NCI-H2171 treated with DMSO at 0.1 percent for 48 hours (cell line): ENCODE results near the gene MAPKAP1.

Experiments used
- DNase-seq: peaks from one replicate; lab custom pipeline; 2025; lab: John Stamatoyannopoulos, UW

MAPKAP1 gene

GRCh38 chr9:125706651-125707471, at the start of gene MAPKAP1:
MAPKAP1 (minus strand) TSS chr9:125707208; CDS start chr9:125672574, 34,634 bp downstream.
- DNase-seq = peak; percentile 93

DNA sequence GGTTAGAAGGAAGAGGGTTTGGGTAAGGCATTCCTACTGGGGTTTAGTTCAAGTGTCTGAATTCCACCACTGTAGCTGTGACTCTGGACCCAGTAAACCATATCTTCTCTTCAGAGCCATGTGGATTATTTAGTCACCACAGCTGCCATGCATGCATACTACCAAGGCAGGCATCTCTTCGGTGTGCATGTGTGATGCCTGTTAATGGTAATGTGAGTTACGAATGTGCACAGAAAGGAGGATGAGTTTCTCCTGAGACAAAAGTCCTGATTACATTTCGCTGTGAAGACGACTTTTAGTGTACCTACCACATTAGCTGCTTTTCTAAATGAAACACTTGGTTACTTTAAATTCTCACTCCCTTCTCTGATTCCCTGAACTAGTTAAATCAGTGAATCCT, 49.5 kb upstream of the MAPKAP1 start:
- no peak for DNase-seq

GRCh38 chr9:125755340-125755739, 48.3 kb upstream of the MAPKAP1 start:
- DNase-seq = peak; percentile 22

GRCh38 chr9:125754096-125754495, 47.1 kb upstream of the MAPKAP1 start:
- DNase-seq = no peak

- peak; percentile 50 for DNase-seq
Measured at GRCh38 chr9:125752070-125752628, 45.1 kb upstream of the MAPKAP1 start.

DNA sequence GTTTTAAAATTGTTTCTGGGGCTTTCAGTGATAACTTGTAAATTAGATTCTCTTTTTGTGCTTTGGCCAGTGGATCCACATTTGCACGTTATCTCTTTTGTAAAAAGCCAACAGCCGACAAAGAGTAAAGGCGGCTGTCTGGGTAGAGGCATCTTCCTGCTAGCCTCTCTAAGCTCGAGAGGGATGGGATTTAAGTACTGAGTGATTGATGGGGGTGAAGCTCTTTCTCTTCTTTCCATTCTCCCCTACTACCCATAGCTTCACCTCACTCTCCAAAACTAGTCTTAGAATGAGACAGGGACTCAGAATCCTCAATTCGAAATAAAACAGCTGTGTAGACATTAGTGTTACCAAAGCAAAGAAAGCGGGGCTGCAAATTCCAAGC, 43.6 kb upstream of the MAPKAP1 start:
- peak; percentile 12 for DNase-seq

- no peak for DNase-seq
Measured at GRCh38 chr9:125749951-125750626, 43.1 kb upstream of the MAPKAP1 start.

GRCh38 chr9:125749287-125749935, 42.4 kb upstream of the MAPKAP1 start:
- no peak for DNase-seq

DNA sequence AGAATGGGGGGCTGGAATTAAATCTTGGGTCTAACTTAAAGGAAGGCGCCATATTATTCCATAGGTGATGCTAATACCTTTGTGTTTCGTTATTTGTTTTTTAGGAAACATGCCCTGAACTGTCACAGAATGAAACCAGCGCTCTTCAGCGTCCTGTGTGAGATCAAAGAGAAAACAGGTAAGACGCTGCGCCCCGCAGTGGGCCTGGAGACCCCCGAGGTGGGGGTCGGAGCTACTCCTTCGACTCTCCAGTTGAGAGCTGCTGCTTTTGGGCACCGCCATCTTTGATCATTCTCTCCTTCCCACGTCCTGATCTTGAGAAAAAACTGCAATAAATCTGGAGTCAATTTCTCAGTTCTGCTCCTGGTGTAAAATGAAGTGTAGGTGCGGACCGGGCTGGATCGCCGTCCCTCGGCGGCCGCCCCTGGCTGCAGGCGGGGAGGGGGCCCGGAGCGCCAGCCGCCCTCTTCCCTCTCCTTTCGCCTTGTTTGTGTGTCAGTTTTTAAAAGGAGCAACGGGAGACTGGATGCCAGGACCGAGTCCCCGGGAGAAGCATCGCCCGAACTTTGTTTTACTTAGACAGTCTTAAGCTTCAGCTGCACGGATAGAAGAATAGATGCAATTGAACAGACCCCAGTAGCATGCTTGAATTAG, 41.6 kb upstream of the MAPKAP1 start:
- peak; percentile 51 for DNase-seq

- DNase-seq = no peak
Measured at GRCh38 chr9:125747765-125748445, 40.9 kb upstream of the MAPKAP1 start.

DNA sequence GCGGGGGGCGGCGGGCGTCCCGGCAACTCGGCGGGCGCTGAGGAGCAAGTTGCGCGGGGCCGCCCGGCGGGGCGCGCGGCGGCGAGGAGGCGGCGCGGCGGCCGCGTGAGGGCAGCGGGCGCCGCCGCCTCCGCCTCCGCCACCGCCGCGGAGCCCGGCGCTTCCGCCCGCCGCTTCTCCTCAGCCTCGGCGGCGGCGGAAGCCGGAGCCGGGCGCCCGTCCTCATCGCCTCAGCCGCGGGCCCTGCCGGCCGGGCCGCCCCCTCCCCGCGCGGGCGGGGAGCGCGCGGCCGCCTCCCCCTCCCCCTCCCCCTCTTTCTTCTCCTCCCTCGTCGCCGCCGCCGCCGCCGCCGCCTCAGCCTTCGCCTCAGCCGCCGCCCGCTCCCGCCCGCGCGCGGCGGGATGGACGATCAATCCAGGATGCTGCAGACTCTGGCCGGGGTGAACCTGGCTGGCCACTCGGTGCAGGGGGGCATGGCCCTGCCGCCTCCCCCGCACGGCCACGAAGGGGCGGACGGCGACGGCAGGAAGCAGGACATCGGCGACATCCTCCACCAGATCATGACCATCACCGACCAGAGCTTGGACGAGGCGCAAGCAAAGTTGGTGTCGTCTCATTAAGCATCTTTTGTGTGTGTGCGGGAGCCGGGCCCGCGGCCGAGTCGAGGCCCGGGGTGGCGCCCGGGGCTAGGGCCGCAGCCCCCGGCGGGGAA, 40.2 kb upstream of the MAPKAP1 start, which contains the start of gene PBX3:
PBX3 (plus strand) TSS at position 321 of the 712 bp plus-strand sequence.
- peak; percentile 25 for DNase-seq

- no peak for DNase-seq
Measured at GRCh38 chr9:125746774-125747052, 39.7 kb upstream of the MAPKAP1 start.

DNA sequence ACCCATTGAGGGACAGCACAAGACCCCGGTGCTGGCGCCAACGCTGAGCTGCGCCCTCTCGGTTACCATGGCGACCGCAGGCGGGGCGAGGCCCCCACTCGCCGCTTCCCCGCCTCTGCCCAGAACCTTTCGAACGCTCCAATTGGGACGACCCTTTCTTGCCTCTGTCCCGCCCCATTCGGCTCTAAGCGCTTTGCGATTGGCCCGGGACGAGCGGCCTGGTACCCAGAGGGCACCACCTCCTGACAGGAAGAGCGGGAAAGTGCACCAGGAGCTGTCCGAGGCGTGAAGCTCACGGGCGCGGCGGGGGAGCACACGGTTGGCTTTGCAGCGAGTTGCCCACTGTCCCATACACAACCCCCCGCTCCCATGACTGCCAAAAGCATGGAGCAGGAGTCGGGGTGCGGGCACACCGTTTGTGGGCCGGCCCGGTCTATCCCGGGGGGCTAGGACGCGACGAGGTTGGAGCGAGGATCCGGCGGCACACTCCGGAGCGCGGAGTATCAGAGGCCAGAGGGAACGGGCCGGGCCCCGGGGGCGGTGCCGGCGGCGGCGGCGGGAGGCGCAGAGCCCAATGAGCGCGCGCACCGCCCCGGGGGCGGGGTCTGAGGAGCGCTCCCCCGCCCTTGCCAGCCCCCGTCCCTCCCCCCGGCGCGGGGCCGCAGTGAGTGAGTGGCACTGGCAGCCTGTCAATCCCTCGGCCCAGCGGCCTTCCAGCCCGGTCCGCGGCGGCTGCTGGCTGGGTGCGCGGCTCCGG, 39.2 kb upstream of the MAPKAP1 start:
- DNase-seq = peak; percentile 99

- DNase-seq = no peak
Measured at GRCh38 chr9:125745682-125746016, 38.6 kb upstream of the MAPKAP1 start.

- DNase-seq = no peak
Measured at GRCh38 chr9:125745018-125745417, 38.0 kb upstream of the MAPKAP1 start.

DNA sequence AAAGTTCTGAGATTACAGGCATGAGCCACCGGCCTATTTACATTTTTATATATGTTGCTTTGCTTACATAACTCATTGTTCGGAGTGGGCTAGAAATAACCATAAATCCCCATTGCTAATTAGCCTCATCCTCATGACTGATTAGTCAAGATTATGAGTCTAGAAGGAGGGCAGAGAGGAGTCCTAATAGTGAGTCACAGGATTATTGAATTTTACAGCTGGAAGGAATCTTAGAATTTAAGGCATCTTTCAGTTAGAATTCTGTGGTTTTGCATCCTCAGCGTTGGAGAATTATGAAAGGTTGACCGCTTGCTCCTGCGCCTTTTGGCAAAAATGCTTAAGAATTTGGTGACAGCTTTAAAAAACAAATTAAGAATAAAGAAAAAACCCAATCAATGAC, 37.6 kb upstream of the MAPKAP1 start:
- no peak for DNase-seq

- no peak for DNase-seq
Measured at GRCh38 chr9:125743682-125744428, 36.8 kb upstream of the MAPKAP1 start.

GRCh38 chr9:125742657-125743056, 35.6 kb upstream of the MAPKAP1 start:
- no peak for DNase-seq

DNA sequence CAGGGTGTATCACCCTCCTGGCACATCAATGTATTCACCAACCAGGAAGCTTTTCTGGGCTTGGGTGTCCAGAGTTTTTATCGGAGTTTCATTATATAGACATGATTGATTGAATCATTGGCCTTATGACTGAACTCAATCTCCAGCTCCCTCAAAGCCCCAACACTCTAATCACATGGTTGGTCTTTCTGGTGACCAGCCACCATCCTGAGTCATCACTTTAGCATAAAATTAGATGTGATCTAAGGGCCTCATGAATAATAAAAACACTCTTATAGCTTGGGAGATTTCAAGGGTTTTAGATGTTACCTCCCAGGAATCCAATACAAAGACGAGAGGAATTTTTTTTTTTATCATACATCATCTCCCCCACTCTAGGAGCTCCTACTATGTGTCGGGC, 32.4 kb upstream of the MAPKAP1 start:
- no peak for DNase-seq

DNA sequence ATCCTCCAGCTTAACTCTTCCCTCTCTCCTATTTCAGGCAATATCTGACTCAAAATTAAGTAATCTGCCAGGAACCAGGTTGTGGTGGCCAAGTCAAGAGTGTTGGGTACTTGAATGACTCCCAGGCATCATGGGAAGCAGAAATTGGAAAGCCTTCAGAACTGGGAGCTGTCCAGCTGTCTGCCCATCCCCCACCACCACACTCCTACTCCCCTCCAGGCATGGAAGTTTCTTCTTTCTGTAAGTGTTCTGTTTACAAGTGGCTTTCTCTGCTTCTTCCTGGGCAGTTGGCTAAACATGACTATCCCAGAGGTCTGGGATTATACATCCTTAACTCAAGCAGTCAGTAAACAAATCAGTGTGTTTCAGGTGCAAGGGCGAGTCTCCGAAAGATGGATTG, 25.6 kb upstream of the MAPKAP1 start:
- DNase-seq = no peak
